HuH-7.5 (cell line): Measurements from ENCODE around the gene C12orf60.
"Not testable (repeated sequence)": the region's sequence is repeated elsewhere in the genome, so short reads cannot be mapped to it uniquely, and the experiment has no call there.

ENCODE experiments used
- DNase-seq: peaks from one replicate; pipeline ENCODE4 v3.0.0; 2011; ENCODE audit warnings: low spot score

The C12orf60 gene

GRCh38 chr12:14803011-14803829, at the start of gene C12orf60, which contains the start of gene WBP11:
Gene C12orf60, plus strand, starts transcription at chr12:14803670. Its CDS starts 19,266 bp downstream, at chr12:14822936.
Gene WBP11, minus strand, starts transcription at chr12:14803478. Its CDS starts 2,095 bp downstream, at chr12:14801383.
- peak; percentile 83 for DNase-seq

- no peak for DNase-seq
These were observed 46.9 kb upstream of the C12orf60 start for GRCh38 chr12:14756334-14757143.

GRCh38 chr12:14759711-14760280, 43.7 kb upstream of the C12orf60 start:
- not testable (repeated sequence) for DNase-seq

GRCh38 chr12:14765398-14765797, 38.1 kb upstream of the C12orf60 start:
- DNase-seq = no peak

GRCh38 chr12:14766020-14766419, 37.5 kb upstream of the C12orf60 start:
- not testable (repeated sequence) for DNase-seq

- no peak for DNase-seq
These were observed 36.7 kb upstream of the C12orf60 start for GRCh38 chr12:14766649-14767215.

GRCh38 chr12:14767617-14768016, 35.9 kb upstream of the C12orf60 start:
- DNase-seq = no peak

- DNase-seq = no peak
These were observed 34.6 kb upstream of the C12orf60 start for GRCh38 chr12:14768823-14769405.

- no peak for DNase-seq
These were observed 34.0 kb upstream of the C12orf60 start for GRCh38 chr12:14769466-14769968.

GRCh38 chr12:14769969-14770495, 33.4 kb upstream of the C12orf60 start:
- peak; percentile 55 for DNase-seq

- peak; percentile 77 for DNase-seq
These were observed 32.7 kb upstream of the C12orf60 start for GRCh38 chr12:14770496-14771461.

GRCh38 chr12:14771651-14772137, 31.8 kb upstream of the C12orf60 start:
- DNase-seq = no peak

- no peak for DNase-seq
These were observed 30.5 kb upstream of the C12orf60 start for GRCh38 chr12:14772946-14773345.

GRCh38 chr12:14773685-14774073, 29.8 kb upstream of the C12orf60 start:
- DNase-seq = peak; percentile 45

- DNase-seq = peak; percentile 87
These were observed 29.2 kb upstream of the C12orf60 start for GRCh38 chr12:14774074-14774905.

- peak; percentile 44 for DNase-seq
These were observed 28.4 kb upstream of the C12orf60 start for GRCh38 chr12:14774906-14775635.

- no peak for DNase-seq
These were observed 27.9 kb upstream of the C12orf60 start for GRCh38 chr12:14775636-14775980.

- DNase-seq = no peak
These were observed 27.1 kb upstream of the C12orf60 start for GRCh38 chr12:14776236-14776961.
